NT2/D1 (cell line): ENCODE results near the gene SSH2.

Experiments used
- DNase-seq: peaks from one replicate; pipeline ENCODE4 v3.0.0-alpha.2; 2011; ENCODE audit warnings: low read depth, low spot score
- H3K27me3 ChIP-seq: 2 replicates; pipeline ENCODE4 v1.6.0; 2011; ENCODE audit warnings: mild to moderate bottlenecking; ENCODE audit not compliant: insufficient read length, insufficient read depth
- H3K36me3 ChIP-seq: 2 replicates; pipeline ENCODE4 v1.6.1; 2011; ENCODE audit warnings: mild to moderate bottlenecking, low read length, mixed read lengths; ENCODE audit not compliant: insufficient read depth, insufficient read length
- H3K4me1 ChIP-seq: 2 replicates; pipeline ENCODE4 v1.5.1; 2011; ENCODE audit not compliant: insufficient read depth, insufficient read length
- H3K4me3 ChIP-seq: 2 replicates; pipeline ENCODE4 v1.5.1; 2011; ENCODE audit warnings: low read depth; ENCODE audit not compliant: insufficient read length
- H3K9ac ChIP-seq: 2 replicates; pipeline ENCODE4 v1.6.0; 2011; ENCODE audit warnings: low read depth; ENCODE audit not compliant: insufficient read length
- H3K9me3 ChIP-seq: 2 replicates; pipeline ENCODE4 v1.5.1; 2011; ENCODE audit warnings: mild to moderate bottlenecking, low read length; ENCODE audit not compliant: insufficient read depth
- SUZ12 ChIP-seq: IDR thresholded peaks from 2 replicates; pipeline ENCODE4 v1.6.1; 2011; ENCODE audit not compliant: insufficient read length, insufficient read depth; ENCODE audit errors: extremely low read depth
- YY1 ChIP-seq: IDR thresholded peaks from 2 replicates; pipeline ENCODE4 v1.6.1; 2011; ENCODE audit not compliant: insufficient read length, insufficient read depth
- ZNF274 ChIP-seq: IDR thresholded peaks from 2 replicates; pipeline ENCODE4 v1.6.1; 2011; ENCODE audit warnings: mild to moderate bottlenecking, low read depth, low read length

The SSH2 gene

GRCh38 chr17:29715680-29716079 is 214.3 kb downstream of the SSH2 start:
- no peaks in the 10 kb centered on the region for H3K9me3 ChIP-seq
- no peak for TF ChIP-seq YY1
- no peak for TF ChIP-seq SUZ12
- TF ChIP-seq ZNF274, result no peak
- H3K36me3 ChIP-seq, result no peaks in the 10 kb centered on the region
- no peaks in the 10 kb centered on the region for H3K27me3 ChIP-seq
- no peak overlapping the region for H3K4me3 ChIP-seq
- no peaks in the 10 kb centered on the region for H3K4me1 ChIP-seq
- H3K9ac ChIP-seq, result no peak overlapping the region
- no peak for DNase-seq

- Histone ChIP-seq H3K9ac (no peak overlapping the region), H3K27me3 (no peaks in the 10 kb centered on the region), H3K36me3 (no peaks in the 10 kb centered on the region), H3K4me1 (no peaks in the 10 kb centered on the region), H3K4me3 (no peak overlapping the region), H3K9me3 (no peaks in the 10 kb centered on the region)
- no peak for DNase-seq
- TF ChIP-seq YY1 (no peak), ZNF274 (no peak), SUZ12 (no peak)
Observed at GRCh38 chr17:29714146-29714545, 215.9 kb downstream of the SSH2 start.

GRCh38 chr17:29713626-29714025 is 216.4 kb downstream of the SSH2 start:
- no peak overlapping the region for H3K4me3 ChIP-seq
- H3K9ac ChIP-seq, result no peak overlapping the region
- TF ChIP-seq ZNF274 (no peak), SUZ12 (no peak), YY1 (no peak)
- DNase-seq, result no peak
- H3K4me1 ChIP-seq, result no peaks in the 10 kb centered on the region
- H3K27me3 ChIP-seq, result no peaks in the 10 kb centered on the region
- no peaks in the 10 kb centered on the region for H3K9me3 ChIP-seq
- H3K36me3 ChIP-seq, result no peaks in the 10 kb centered on the region

GRCh38 chr17:29711588-29712385 is 218.2 kb downstream of the SSH2 start:
- no peak overlapping the region for H3K9ac ChIP-seq
- TF ChIP-seq YY1 (no peak), SUZ12 (no peak), ZNF274 (no peak)
- no peaks in the 10 kb centered on the region for H3K36me3 ChIP-seq
- no peak for DNase-seq
- no peak overlapping the region for H3K4me3 ChIP-seq
- H3K27me3 ChIP-seq, result no peaks in the 10 kb centered on the region
- no peaks in the 10 kb centered on the region for H3K4me1 ChIP-seq
- H3K9me3 ChIP-seq, result no peaks in the 10 kb centered on the region

- Histone ChIP-seq H3K36me3 (no peaks in the 10 kb centered on the region), H3K27me3 (no peaks in the 10 kb centered on the region), H3K4me3 (no peak overlapping the region), H3K4me1 (no peaks in the 10 kb centered on the region), H3K9ac (no peak overlapping the region), H3K9me3 (no peaks in the 10 kb centered on the region)
- TF ChIP-seq YY1, result no peak
- TF ChIP-seq SUZ12, result no peak
- DNase-seq, result no peak
Observed at GRCh38 chr17:29710891-29711418, 219.1 kb downstream of the SSH2 start.

GRCh38 chr17:29710520-29710884 is 219.5 kb downstream of the SSH2 start:
- Histone ChIP-seq H3K36me3 (no peaks in the 10 kb centered on the region), H3K4me1 (no peaks in the 10 kb centered on the region), H3K9ac (no peak overlapping the region), H3K27me3 (no peaks in the 10 kb centered on the region), H3K9me3 (no peaks in the 10 kb centered on the region), H3K4me3 (no peak overlapping the region)
- DNase-seq, result no peak
- TF ChIP-seq SUZ12 (no peak), YY1 (no peak), ZNF274 (no peak)

- H3K4me1 ChIP-seq, result no peaks in the 10 kb centered on the region
- H3K27me3 ChIP-seq, result no peaks in the 10 kb centered on the region
- DNase-seq, result no peak
- H3K9me3 ChIP-seq, result no peaks in the 10 kb centered on the region
- TF ChIP-seq SUZ12, result no peak
- H3K36me3 ChIP-seq, result no peaks in the 10 kb centered on the region
- H3K4me3 ChIP-seq, result no peak overlapping the region
- H3K9ac ChIP-seq, result no peak overlapping the region
Observed at GRCh38 chr17:29709866-29710519, 220.0 kb downstream of the SSH2 start.
